NCI-H2029 (cell line): ENCODE data around the gene SPATA18.
"Not testable (repeated sequence)": the region's sequence is repeated elsewhere in the genome, so short reads cannot be mapped to it uniquely, and the experiment has no call there.

Experiments used
- DNase-seq: peaks from one replicate; lab custom pipeline; 2025; lab: John Stamatoyannopoulos, UW

SPATA18 gene

DNA sequence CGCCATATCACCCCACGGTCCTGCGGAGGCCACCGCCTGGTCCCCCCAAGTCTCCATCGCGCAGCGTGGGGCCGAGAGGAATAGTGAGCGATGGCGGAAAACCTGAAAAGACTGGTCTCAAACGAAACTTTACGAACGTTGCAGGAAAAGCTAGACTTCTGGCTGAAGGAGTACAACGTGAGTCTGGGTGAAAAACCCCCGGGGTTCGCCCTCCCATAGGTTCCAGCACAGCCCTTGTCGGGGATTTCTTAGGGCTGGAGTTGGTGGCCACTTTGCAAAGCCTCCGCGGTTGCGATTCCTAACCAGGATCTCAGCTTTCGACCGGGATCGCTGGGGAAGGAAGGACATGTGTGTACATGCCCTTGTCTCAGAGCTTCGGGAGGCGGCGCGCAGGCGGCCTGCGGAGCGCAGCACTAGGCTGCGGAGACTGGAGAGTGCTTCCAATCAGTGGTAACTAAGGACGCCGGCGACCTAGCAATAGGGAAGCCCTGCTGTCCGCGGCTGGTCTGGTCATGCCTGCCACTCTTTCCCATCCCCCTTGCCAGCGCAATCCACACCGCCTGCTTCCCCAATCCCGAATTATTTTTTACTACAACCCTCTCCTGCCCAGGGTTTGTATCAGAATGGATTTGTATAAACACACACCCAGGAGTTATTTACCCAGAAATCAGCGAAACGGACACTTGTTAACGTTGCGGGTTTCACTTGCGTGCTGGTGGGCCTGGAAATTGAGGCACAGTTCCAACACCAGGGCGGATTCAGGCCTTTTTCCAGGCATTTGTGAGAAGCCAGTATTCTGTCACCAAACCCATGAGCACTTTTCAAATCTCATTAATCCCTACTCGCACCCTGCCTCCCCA, 741 bp downstream of the SPATA18 start:
- no peak for DNase-seq

DNA sequence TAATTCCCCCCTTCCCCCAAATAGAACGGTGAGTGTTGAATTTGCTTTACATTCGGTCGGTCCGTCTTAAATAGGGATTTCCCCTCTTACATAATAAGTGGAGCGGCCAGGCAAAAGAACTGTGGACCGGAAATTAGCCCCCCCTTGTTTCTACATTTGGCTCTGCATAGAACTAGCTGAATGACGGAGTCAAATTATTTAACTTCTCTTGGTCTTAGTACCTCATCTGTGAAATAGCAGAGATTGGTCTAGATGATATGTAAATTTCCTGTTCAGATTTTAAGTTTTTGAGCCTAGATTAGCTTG, 1.3 kb downstream of the SPATA18 start:
- no peak for DNase-seq

- no peak for DNase-seq
Measured at GRCh38 chr4:52054254-52054653, 3.1 kb downstream of the SPATA18 start.

DNA sequence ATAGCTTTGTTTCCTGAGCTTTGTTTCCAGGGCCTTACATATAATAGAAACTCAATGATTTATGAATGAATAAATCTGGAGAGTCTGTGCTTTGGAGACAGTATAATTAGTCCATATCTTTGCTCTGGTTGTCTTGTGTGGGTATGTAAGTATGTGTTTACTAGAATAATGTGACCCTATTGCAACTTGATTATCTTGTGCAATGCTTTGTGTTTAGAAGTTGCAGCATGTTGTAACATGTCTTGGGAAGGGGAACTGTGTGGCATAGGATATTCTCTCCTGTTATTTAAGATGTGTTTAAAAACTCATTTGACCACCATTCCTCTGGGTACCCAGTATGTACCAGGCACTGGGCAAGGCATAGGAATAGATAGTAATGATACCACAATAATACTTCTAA, 6.1 kb downstream of the SPATA18 start:
- DNase-seq, result no peak

DNA sequence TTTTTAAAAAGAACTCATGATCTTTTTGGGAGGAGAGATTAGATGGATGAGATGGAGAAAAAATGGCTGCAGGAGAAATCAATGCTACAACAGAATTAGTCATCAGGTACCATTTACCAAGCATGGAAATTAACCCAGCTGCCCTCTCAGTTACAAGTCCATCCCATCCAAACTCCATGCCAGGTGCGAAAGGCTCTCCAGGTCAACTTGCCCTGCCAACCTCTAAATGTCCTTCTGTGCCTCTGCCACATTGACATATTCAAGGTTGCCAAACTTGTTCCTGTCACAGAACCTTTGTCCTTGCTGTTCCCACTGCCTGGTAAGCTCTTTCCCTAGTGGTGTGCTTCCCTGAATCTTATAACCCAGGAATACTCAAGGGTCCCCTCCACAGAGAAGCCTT, 7.2 kb downstream of the SPATA18 start:
- no peak for DNase-seq

- no peak for DNase-seq
Measured at GRCh38 chr4:52059372-52059771, 8.3 kb downstream of the SPATA18 start.

DNA sequence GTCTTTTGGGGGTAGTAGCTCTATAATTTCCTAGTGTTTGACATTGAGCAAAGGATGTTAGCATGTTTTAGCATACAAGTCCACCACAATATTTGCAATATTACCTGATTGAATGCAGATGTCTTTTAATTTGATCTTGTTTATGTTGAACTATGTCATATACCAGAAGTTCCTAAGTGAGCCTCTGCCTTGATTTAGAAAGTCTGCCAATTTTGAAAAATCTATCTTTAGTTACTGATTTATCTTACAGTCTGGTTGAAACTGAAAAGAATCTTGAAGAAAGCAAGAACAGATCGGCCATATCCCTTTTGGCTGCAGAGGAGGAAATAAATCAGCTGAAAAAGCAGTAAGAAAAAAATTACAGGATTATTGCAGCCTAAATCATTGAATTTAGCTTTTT, 18.5 kb downstream of the SPATA18 start:
- DNase-seq, result no peak

- no peak for DNase-seq
Measured at GRCh38 chr4:52071791-52072546, 20.9 kb downstream of the SPATA18 start.

DNA sequence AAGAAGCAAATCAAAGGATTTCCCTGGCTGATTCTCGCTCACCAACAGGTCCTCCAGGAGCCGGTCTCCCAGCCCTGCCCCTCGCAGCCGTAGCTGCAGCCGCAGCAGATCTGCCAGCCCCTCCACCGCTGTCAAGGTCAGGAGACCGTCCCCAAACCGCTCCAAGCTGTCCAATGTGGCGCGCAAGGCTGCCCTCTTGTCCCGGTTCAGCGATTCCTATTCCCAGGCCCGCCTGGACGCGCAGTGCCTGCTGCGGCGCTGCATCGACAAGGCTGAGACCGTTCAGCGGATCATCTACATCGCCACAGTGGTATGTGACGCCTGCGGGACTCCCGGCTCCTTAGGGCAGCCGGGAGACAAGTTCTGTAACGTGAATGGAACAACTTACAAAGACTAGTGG, 25.6 kb downstream of the SPATA18 start:
- DNase-seq, result no peak

DNA sequence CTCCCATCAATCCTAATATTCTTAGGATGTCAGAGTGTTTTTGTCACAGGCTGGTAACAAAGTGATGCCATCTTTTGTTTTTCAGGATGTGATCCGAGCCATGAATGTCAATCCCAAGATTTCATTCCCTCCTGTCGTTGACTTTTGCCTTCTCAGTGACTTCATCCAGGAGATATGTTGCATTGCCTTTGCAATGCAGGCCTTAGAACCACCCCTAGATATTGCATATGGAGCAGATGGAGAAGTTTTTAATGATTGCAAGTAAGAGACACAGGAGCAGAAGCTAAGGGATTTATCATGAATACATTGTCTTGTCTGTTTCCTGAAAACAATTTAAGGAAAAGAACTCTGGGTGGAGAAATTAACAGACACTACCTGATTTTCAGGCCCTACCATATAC, 28.6 kb downstream of the SPATA18 start:
- DNase-seq, result no peak

GRCh38 chr4:52081216-52081615, 30.1 kb downstream of the SPATA18 start:
- no peak for DNase-seq

GRCh38 chr4:52086425-52086824, 35.3 kb downstream of the SPATA18 start:
- DNase-seq, result not testable (repeated sequence)

DNA sequence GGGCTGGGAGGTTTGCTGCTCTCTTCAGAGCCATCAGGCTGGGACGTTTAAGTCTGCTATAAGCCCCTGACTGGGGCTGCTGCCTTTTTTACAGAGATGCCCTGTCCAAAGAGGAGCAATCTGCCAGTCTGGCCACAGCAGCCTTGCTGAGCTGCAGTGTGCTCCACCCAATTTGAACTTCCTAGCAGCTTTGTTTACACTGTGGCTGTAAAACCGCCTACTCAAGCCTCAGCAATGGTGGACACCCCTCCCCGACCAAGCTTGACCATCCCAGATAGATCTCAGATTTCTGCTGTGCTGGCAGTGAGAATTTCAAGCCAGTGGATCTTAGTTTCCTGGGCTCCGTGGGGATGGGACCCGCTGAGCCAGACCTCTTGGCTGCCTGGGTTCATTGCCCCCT, 40.7 kb downstream of the SPATA18 start:
- DNase-seq, result no peak

DNA sequence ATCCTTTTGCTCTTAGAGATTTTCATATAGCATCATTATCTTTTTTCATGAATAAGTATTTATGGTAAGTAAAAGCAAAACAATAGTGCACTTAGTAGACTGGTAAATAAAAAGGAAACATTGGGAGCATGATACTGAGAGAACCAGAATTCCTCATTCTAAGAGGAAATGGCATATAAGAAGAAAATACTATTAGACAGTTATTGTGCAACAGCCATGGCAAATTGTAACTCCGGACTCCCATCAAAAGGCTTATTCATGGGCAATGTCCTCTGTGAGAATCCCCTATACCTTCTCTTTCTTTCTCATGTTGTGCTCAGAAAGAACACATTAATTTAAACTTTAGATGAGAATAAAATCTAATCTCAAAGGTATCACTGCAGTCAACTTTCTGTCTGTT, 42.4 kb downstream of the SPATA18 start:
- no peak for DNase-seq

GRCh38 chr4:52094376-52095145, 43.5 kb downstream of the SPATA18 start:
- DNase-seq, result no peak

DNA sequence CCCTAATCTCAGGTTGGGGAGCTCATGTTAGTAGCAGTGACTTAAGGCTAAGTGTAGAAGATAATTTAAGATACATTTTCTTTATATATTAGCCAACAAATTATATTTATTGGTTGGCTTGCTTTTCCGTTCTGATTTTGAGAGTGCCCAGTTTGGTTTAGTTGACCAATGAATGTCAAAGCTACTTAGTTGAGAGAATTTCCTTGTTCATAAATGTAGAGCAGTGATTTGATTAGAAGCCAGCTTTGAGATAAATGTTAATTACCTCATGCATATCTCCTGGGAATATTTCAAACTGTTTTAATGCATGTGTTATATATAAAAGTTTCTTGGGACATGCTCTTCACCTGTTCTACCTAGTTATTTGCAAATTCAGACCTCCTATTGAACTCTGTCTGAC, 44.3 kb downstream of the SPATA18 start:
- DNase-seq, result no peak

DNA sequence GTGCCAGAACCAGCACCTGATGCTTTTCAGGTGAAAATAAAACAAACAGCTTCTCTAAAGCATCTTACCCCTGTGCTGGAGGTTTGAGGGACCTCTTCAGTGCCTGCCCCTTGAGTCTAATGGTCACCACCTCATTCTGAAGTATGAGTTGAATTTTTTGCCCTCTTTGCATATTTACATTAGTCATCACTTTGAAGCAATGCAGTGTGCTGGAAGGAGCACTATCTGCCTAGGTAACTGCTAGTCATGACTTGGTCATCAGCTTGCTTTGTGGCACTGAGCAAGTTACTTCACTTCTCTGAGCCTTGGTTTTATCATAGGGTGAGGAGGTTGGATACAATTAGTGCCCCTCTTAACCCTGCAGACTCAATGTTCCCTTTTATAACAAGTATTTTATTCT, 44.9 kb downstream of the SPATA18 start:
- no peak for DNase-seq

DNA sequence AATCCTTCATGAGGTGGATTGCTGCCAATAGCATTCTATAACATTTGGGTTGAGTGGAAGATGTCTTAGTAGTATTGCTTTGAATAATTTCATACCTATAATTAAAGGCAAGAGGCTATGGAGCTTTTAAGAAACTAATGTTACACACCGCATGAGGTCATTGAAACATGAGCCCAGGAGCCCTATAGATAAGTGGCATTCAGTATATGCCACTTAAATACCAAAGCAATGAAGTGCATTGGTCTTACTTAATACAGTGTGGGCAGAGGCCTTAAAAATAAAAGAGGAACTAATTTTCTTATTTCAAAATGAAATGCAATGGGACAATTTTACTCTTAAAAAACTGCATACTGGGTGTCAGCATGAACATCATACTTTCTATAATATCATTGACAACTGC, 47.5 kb downstream of the SPATA18 start:
- DNase-seq, result no peak

DNA sequence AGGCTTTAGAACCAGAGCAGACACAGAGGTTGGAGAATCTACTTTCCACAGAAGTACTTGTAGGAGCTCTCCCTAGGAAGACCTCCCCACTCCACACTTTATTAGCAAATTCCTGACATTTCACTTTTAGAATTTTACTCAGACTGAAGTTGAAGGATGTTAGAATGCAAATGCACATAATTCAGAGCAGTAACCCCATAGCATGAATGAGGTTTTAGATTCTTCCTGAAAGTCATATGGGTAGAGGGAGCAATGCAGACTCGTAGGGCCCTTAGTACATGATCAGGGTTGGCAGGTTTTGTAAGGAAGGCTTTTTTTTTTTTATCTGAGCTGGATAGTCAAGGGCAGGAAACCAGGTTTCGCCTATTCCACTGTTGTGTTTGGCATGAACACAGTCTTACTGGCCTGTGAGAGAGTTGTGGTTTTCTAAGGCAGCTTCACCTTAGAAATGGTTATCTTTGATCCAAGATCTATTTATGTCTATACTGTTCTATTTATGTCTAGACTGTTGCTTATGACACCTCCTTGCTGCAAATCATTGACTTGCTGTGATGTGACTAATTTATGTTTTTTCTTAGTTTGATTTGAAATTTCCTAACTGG, 48.9 kb downstream of the SPATA18 start:
- no peak for DNase-seq

- no peak for DNase-seq
Measured at GRCh38 chr4:52102587-52102986, 51.5 kb downstream of the SPATA18 start.

- no peak for DNase-seq
Measured at GRCh38 chr4:52103319-52103718, 52.2 kb downstream of the SPATA18 start.

DNA sequence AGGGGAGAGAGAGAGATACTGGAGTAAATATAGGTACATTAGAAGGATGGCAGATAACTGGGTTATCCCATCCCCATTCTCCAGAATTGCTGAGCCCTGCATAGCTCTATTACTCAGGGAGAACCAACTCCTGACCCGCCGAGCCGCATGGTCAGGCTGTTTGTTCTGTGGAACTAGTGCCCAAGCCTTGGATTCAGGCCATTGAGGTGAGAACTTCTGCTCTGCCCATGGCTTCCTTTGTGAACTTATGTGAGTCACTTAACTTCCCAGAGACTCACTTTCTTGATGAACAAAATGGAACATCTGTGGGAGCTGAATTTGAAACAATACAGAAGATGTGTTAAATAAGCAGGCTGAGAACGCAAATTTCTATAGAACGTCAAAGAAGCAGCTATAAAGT, 54.2 kb downstream of the SPATA18 start:
- no peak for DNase-seq

DNA sequence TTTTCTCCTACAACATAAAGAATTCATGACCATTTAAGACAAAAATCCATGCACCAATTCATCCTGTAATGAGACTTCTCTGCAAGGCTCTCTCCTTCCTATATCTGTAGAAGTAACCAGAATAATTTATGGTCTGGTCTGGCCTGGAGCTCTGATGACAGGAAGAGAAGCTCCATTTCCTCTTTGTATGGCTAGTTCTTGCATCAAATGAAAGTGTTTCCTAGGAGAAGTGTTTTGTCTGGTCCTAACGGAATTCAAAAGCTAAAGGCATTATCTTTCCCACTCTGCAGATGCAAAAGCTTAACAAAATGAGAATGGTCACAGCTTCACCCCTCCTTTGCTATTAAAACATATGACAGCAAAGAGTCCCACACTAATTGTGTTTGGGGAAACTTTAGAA, 55.1 kb downstream of the SPATA18 start:
- DNase-seq, result no peak
